T1000 (cell line): ENCODE results near the gene PCDH12.

Experiments
- DNase-seq: peaks from one replicate; lab custom pipeline; 2025; ENCODE audit warnings: mixed read lengths; lab: John Stamatoyannopoulos, UW

The PCDH12 gene

DNA sequence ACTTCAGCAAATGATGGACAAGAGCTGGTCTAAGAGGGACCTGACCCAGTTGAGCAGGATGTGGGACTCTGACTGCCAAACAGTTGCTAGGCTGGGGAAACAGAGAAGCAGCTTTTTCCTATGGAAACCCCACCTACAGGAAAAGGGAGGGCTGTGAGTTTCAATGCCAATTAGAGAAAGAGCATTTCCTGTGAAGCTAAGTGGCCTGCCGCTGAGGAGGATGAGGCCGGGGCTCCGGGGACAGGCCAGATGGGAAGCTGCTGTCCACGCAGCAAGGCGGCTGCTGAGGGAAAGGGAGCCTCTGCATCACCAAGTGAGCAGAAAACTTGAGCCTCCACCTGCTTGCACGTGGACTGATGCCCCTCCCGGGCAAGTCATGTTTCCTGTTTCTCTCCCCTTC is at the start of gene PCDH12:
Gene PCDH12 (minus strand): TSS at position 90 of the 400 bp plus-strand sequence. CDS start 351 bp downstream, outside the sequence.
- DNase-seq = no peak

DNA sequence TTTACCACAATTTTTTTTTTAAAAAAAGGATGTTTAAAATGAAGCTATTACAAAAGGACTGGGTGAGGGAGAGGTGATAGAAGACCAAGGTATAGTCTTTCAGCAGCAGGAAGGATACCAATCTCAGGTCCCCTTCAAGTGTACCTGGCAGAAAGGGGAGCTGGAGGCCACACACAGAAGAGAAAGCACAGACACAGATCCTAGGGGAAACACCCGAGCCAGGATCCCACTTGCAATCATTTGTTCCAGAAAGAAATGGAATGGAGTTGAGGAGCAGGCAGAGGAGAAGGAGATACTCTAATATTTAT is 49.2 kb upstream of the PCDH12 start:
- DNase-seq = no peak

DNA sequence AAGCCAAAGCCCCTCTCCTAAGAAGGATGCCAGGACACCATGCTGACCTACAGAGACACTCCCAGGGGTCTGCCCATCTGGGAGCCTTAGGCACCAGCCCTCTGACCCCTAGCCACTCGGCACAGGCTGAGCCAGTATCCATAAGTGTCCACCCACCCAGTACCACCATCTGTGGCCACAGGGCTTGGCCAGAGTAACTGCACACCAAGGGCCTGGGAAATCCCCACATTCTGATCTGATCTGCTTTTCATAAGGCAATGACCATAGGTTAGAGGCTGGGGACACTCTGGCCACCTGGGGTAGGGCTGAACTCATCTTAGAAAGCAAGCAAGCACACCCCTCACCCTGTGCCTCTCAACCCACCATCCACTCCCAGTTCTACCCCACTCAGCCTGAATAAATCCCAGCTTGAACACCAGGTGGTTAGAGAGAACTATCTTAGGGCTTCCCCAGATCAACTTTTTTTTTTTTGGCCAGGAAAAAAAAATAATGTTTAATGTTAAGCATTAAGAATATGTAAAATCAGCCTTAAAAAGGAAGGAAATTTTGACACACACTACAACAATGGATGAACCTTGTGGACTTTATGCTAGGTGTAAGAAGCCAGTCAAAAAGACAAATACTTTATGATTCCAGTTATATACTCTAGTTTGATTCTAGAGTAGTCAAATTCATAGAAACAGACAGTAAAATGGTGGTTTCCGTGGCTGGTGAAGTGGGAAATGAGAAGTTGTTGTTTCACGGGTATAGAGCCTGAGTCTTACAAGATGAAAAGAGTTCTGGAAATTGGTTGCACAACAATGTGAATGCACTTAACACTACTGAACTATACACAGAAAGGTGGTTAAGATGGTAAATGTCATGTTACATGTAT is 48.6 kb upstream of the PCDH12 start:
- no peak for DNase-seq

- DNase-seq = no peak
These were observed 45.3 kb upstream of the PCDH12 start for GRCh38 chr5:142003266-142003800.

GRCh38 chr5:142000704-142001484 is 42.9 kb upstream of the PCDH12 start:
- DNase-seq = no peak

DNA sequence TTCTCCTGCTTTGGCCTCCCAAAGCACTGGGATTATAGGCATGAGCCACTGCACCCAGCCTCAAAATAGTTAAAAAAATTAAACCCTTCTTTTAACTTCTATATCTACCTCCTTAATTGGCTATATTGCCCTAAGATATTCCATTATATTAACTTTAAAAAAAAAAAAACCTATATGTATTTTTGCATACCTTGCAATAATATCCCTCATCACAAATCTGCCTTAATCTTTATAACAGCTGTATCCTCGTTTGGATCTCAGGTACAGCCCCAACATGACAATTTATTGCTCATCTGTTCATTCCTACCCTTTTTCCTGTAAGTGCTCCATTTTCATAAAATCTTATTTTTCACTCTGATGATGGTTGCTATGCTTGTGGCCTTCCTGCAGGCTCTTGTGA is 42.2 kb upstream of the PCDH12 start:
- no peak for DNase-seq

DNA sequence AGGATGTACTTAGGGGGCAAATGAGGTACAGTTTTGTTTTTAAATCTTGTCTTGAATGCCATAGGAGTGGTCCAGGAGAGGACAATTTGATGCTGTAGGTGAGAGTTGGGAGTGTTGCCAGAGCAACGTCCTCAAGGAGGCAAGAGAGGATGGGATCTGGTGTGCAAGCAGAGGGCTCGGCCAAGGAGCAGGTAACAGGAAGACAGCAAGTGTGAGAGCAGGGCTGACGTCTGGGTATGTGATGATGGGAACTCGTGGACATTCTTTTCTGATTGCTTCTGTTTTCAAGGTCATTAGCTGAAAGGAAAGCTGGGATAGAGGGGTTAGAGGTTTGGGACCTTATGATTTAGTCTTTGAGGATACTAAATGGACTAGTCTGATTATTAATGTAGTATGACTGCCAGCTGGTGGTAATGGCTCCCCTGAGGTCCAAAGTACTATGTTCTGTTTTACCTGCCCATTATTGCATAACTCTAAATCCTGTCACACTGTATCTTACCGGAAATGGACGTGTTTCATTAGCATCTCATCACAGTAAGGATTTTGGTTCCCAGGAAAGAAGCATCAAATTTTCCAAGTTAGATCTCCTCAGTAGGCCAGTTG is 39.5 kb upstream of the PCDH12 start:
- DNase-seq = no peak

DNA sequence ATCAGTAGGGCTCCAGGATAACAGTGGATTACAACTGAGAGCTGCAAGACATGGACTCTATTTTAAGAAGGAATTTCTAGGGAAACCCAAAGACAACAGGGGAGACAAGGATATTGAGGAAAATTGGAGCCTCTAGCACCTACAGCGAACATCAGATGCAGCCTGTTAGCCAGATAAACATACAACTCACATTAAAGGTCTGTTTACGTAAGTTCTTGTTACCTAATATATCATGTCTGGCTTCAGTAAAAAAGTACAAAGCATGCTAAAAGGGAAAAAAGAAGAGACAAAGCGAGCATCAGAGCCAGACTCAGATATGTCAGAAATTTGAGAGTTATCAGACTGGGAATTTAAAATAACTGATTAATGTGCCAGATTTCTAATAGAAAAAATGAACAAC is 37.7 kb upstream of the PCDH12 start:
- DNase-seq = no peak

DNA sequence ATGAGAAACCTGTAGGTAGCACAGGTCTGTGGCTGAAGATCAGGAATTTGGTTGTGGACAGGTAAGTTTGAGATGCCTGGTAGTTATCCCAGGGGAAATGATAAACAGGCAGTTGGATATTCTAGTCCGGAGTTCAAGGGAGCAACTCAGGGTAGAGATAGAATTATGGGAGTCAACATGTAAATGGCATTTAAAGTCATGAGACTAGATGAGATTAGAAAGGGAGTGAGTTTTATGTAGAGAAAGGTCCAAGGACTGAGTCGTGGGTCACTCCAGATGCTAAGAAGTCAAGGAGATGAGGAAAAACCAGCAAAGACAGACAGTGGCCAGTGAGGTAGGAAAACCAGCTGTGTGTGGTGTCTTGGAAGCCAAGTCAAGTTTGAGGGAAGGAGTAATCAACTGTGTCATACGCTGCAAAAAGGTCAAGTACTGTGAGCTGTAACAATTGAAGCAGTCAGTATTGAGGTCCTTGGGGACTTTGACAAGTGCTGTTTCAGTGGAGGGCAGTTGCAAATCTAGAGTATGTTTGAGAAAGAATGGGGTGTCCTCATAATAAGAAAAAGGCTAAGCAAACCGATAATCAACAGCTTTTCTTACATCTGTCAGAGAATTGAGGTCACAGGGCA is 36.6 kb upstream of the PCDH12 start:
- no peak for DNase-seq

GRCh38 chr5:141992349-141992963 is 34.5 kb upstream of the PCDH12 start:
- peak; percentile 41 for DNase-seq

DNA sequence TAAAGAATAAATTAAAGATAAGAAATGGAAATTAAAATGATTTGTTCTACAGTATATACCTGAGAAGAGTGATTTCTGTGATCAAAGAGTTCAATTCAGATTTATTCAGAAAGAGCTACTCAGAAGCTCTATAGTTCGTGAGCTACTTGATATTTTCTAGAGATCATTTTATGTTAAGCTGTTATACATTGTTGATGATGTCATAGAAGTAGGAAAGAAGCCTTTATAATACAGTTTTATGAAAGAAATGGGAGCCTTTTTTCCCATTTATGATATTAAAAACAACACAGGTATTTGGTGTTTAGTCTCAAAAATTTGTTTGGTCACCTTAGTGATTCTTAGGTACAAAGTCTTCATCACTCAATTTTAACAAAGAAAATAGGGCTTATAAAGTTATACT is 31.7 kb upstream of the PCDH12 start:
- no peak for DNase-seq

DNA sequence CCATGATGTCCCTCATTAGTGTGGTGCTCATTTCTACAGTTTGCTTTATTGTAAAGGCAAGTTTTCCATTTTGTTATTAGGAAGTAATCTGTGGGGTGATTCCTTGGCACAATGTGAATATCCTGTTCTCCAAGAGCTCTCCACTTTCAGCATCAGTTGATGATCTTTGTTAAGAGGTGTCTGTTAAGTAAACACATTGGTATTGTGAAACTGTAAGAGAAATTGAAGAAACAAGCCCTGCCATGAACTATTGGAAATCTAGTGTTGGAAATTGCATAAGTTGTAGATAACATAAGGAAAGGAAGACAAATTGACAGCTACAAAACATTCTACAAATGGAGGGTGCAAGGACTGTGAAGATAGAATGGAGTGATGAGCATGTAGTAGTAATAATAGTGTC is 28.1 kb upstream of the PCDH12 start:
- DNase-seq = no peak

- no peak for DNase-seq
These were observed 24.6 kb upstream of the PCDH12 start for GRCh38 chr5:141982626-141983025.

DNA sequence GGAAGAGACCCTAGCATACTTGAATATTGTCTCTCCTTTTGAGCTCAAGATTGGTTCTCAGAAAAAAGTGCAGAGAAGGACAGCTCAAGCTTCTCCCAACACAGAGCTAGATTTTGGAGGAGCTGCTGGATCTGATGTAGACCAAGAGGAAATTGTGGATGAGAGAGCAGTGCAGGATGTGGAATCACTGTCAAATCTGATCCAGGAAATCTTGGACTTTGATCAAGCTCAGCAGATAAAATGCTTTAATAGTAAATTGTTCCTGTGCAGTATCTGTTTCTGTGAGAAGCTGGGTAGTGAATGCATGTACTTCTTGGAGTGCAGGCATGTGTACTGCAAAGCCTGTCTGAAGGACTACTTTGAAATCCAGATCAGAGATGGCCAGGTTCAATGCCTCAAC is 20.4 kb upstream of the PCDH12 start:
- no peak for DNase-seq

- DNase-seq = no peak
These were observed 18.2 kb upstream of the PCDH12 start for GRCh38 chr5:141976176-141976575.

DNA sequence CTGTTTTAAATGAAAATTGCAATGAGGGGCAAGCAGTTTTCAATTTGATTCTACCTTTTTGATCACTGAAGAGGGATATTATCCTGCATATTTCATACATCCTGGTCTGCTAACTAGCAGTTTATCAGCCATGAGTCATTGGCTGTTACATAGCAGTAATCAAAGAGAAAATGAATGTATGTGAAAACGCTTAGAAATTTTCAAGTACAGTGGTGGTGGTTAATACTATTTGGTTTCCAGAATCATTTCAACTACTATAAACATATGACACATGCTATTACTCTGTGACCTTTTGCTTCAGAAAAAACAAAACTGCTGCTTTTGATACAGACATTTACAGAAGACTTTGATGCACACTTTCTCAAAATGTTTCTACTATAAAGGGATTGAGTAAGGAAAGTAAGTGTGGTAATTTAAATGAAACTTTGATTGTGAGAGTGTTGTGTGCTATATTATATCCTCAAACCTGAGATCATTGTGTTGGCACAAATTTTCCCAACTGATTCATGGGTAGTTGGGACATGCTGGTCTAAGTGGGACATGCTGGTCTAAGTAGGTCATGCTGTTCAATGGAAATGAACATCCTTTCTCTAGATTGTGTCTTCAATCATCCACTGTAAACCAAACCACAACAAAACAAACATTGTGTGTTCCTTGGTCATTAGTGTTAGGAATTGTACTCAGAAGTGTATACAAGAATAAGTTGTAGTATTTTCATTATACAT is 16.0 kb upstream of the PCDH12 start:
- DNase-seq = no peak

DNA sequence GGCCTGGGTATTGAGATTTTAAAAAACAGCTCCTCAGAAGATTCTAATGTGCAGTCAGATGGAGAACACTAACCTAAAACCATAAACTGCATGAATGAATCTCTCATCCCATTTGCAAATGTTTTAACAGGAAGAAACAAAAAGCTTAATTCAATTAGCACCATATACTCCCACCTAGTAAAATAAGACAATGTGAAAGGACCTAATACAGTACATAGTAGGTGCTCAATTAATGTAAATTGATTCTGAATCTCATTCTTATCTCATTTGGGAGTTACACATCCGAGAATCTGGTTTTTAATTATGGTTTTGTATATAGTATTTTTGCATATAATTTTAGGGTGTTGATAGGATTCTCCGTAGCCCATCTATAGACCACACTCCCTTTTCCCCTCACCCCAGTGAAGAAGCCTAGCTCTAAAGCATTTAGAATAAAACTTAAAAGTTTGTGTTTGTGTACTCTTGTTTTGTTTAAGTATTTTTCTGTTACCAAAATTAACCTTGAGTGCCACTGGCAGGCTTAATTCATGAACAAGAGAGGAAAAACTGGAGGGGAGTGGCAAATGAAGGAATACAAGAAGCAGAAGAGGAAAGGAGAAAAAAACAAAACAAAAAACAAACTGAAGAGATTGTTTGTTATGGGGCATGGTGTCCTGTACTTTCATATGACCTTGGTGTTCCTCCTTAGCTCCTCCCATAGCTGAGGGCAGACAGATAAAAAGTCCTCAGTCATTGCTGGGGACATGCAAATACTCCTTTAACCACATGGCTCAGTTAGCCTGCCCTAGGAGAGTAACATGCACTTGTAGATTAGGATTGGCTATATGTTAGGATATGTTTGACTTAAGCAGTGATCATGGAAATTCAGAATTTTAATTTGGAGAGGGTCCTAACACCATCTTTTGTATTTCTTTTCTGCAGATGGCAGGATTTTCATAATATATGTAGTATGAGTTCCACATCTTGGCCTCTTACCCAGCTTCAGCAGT is 12.1 kb upstream of the PCDH12 start:
- no peak for DNase-seq

DNA sequence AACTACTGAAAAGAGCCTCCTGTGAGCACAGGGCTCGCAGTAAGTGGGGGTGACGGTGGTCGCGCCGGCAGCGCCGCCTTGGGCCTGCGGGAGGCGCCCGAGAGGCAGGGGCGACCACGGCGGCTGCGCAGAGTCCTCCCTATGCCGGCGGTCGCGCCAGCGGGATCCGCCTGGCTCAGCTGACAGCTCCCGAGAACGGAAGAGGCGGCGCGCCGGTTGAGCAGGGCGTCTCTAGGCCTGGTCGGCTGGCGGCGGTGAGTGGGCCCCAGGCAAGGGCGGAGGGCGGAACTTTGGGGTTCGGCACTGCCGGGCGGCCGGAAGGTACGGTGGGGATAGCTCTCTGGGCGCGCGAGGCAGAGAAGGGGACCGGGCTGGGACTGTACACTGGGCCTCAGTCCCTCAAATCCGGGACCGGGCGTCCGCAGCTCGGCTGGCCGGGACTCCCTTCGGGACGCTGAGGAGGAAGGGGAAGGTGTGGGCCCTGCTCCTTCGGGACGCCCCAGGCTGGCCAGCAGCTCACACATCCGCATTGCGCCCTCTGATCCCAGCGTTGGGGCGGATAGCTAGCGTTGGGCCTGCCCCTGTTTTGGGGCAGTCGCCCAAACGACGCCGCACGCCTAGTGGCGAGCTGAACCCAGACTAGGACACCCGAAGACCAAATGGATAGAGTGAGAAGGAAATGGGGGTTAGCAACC is 11.1 kb upstream of the PCDH12 start, which contains the start of gene RNF14:
Gene RNF14 (plus strand): TSS at position 192 of the 695 bp plus-strand sequence. CDS start 4,484 bp downstream, outside the sequence.
- DNase-seq = peak; percentile 90

- DNase-seq = no peak
These were observed 8.9 kb upstream of the PCDH12 start for GRCh38 chr5:141966963-141967333.
